ENCODE data around the gene KIAA0040.
"Not testable (repeated sequence)": the region's sequence is repeated elsewhere in the genome, so short reads cannot be mapped to it uniquely, and the experiment has no call there.

The KIAA0040 gene

DNA sequence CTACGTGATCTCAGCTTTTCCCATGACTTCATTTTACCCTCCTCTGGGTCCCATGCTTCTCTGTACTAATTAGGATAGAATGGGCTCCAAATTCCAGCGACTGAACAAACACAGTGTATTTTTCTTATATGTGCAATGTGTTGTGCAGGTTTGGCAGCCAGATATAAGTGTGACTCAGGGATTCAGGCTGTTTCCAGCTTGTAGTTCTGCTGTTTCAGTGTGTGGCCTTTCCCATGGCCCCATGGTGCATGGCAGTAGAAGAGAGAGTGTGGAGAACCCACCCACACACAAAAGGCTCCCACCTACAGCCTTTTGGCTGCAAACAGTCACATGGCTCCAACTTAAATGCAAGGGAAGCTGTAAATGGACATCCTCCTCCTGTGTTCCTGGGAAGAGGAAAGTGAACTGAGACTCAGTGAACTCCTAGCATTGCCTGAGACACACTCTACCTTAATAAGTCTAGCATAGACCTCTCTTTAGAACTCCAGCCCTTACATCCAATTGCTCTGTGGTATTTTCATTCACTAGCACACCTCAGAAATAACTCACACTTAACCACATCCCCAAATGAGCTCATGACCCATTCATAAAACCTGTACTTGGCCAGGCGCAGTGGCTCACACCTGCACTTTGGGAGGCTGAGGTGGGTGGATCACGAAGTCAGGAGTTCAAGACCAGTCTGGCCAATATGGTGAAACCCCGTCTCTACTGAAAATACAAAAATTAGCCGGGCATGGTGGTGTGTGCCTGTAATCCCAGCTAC lies 58.7 kb downstream of the KIAA0040 start:
- no peak for DNase-seq

DNA sequence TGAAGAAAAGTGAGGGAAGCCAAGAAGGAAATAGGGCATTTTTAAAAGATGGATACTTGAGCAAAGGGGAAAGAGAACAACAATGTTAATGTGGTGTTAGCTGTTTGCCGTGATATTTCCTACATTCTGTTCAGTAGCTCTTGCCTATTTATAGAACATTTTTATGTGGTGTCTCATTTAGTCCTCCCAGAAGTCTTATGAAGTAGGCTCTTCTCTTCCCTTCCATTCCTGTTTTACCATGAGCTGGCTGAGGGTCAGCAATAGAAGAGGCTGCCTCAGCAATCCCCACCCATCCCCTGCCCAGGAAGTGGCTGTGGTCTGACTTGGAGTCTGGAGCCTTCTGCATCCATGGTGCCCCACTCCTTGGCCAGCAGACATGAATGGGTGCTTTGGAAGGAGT lies 60.1 kb downstream of the KIAA0040 start:
- no peak for DNase-seq

DNA sequence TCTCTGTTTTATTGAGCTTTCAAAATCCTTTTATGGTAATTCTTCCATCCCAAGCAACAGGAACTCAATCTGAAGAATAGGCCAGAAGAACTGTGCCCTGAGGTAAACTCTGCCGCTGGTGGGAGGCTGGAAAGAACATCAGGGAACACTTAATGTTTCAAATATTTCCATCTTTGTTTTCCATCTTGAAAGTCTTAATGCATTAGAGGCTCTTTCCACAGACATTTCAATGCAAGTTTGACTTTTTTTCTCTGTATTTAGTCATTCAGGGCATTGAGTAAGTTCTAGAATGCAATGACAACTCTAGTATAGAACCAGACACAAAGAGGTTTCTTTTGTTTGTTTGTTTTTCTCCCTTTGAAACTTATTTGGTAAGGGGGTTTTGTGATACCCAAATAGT lies 61.5 kb downstream of the KIAA0040 start:
- no peak for DNase-seq

DNA sequence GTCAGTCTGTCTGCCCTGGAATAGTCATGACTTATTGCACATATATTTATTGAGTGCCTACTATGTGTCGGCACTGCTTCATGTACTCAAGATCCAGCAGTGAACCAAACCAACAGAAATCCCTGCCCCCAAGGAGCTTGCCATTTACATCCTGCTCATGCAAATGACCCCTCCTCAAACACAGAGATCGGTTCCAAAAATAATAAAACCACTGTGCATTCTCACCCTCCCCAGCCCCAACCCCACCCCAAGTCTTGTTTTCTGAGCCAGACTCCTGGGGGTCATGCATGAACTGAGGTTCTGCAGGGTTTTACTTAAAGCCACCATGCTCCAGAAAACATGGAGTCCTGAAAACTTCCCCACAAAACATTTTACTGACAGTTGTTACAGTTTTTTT lies 61.9 kb downstream of the KIAA0040 start:
- DNase-seq: no peak

DNA sequence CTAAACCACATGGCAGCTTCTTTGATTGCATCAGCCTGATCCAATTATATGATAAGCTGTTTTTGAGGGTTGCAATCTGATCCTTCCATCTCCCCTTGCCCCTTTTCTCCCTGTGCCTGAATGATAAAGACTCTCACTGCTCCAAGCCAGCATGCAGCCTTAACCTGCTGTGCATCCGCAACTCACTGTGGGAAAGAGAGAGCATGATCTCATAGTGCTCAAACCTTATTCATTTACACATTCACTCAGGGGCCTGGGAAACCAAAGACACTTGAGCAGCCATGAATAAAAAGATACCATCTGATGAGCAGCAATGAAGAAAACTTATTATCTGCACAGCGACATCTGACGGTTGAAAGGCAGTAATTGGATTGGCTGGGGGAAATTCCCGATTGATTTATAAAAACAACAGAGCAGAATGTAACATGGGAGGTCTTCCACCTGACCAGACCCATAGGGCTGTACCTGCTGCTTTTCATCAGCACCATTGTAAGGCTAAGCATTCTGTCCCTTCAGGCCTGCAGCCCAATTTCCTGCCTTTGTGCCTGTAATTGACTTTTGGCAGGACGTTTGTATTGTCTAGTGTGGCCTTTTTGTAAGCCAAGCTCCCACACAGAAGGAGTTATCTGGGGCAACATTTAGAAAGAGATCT lies 62.5 kb downstream of the KIAA0040 start:
- DNase-seq: no peak

DNA sequence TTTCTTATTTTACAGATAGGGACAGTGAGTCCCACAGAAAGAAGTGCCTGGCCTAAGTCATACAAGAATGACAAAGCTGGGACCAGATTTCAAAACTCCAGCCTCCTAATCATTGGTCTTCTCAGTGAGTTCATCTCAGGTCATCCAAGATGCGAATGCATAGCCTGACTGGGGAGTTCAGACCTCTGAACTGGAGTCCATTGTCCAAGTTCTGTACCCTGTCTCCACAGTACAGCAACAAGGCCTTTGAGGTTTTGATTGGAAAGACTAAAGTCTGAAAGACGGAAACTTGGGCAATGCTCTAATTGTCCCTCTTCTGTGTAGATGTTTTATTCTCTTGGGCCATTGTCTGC lies 63.0 kb downstream of the KIAA0040 start:
- DNase-seq: no peak

DNA sequence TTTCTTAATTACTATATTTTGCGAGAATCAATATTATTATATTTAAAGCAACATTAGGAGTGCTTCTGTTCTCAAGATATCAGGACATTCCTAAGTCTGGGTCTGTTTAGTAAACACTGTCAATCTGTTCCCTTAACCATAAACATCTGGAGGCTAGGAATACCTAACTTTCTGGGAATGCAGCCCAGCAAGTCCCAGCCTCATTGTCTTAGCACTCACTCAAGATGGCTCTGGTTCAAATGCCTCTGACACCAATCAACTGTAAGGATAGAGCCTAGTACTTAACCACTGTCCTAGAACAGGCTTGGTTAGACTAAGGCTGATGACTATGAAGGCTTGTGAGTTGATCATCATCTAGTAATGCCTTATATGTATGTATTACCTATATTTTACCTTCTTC lies 63.4 kb downstream of the KIAA0040 start:
- DNase-seq: no peak

DNA sequence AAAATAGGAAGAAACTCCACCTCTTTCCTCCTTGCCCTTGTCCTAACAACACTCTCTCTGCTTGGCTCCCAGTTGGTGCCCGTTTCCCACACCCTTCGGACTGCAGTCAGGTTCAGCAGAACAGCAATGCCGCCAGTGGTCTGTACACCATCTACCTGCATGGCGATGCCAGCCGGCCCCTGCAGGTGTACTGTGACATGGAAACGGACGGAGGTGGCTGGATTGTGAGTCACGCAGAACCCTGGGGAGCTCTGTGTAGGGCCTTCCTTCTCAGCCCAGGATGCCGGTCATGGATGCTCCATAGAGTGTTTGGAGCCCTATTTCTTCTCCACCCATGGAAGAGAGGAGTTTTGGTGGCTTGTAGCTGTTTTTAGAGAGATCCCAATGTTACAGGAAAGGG lies 64.1 kb downstream of the KIAA0040 start:
- DNase-seq: no peak

DNA sequence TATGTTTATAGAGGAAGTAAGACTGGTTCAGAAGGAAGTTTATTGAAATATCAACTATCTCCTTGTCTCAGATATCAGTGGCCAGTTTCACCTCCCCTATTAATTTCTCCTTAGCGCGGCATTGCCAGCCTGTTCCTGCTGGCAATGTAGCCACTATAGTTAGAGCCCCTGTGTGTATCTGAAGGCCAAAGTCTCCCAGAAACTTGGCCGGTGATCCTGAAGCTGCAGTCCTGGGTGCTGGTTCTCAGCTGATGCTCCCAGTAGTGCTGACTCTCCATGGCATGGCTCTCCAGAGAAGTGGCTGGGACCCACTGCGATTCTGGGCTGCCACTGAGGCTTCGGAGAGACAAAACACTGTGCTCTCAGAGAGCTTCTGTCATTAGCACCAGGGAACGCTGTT lies 65.0 kb downstream of the KIAA0040 start:
- no peak for DNase-seq

DNA sequence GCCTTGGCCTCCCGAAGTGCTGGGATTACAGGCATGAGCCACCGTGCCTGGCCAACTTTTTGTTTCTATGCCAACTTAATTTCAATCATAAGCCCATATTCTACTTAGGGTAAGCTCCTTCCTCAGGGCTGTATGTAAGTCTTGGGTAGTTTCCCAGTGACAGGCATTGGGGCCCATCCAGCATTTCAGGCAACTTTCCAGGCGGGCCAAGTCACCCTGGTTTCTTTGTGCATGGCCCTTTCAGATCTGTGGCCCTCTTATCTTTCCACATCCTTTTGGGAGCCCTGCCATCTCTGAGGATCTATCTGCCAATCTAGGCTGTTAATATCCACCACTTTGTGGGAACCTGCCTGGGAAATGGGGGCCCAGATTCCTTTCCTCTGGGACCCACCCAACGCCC lies 66.2 kb downstream of the KIAA0040 start:
- no peak for DNase-seq

DNA sequence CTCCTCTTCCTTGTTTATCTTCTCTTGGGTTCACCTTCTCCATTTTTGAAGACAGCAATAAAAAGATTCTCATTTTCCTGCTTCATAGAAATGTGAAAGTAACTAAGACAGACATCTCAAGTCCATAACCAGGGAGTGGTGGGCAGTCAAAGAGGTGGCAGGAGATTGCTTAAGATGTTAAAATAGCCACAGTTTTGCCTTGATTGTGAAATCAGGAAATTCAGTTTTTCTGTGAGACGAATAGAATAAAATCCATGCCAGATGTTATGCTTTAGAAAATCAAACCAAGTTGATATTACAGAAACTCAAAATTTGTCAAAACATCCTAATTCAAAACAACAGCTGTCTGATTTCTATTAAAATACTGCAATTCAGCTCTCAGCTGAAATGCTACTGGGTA lies 67.7 kb downstream of the KIAA0040 start:
- DNase-seq: no peak

DNA sequence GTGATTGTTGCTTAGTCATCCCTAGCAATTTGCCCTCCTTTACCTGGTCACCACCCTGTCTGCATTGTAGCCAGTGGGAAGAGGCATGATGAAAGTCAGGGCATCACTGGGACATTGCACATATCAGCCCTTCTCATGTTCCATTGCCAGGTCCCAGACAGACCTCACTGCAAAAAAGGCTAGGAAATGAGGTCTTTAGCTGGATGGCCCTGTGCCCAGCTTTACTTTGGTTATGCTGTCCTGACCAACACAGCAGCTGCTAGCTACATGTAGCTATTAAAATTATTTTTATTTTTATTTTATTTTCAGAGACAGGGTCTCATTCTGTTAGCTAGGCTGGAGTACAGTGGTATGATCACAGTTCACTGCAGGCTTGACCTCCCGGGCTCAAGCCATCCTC lies 72.1 kb downstream of the KIAA0040 start:
- DNase-seq: no peak

DNA sequence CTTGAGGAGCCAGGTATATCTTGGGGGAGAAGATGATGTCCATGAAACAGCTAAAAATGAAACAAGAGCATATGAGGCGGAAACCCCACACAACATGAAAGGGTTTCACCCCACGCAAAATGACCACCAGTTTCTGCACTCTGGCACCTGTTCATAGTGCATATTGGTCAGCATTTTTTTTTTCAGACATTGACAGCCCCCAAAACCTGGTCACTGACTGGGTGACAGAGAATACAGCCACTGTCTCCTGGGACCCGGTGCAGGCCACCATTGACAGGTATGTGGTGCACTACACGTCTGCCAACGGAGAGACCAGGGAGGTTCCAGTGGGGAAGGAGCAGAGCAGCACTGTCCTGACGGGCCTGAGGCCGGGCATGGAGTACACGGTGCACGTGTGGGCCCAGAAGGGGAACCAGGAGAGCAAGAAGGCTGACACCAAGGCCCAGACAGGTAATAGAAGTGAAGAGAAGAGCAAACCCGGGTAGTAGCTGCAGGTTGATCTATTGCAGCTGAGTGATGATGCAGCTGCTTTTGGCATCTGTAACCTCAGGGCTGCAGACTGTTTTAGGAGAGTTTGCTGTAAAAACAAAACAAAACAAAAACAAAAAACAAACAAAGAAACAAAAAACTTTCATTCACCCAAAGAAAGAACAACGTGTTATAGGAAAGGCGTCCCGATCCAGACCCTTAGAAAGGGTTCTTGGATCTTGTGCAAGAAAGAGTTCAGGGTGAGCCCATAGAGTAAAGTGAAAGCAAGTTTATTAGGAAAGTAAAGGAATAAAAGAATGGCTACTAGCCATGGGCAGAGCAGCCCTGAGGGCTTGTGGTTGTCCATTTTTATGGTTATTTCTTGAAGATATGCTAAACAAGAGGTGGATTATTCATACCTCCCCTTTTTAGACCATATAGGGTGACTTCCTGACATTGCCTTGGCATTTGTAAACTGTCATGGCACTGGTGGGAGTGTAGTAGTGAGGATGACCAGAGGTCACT lies 73.9 kb downstream of the KIAA0040 start:
- DNase-seq: no peak

DNA sequence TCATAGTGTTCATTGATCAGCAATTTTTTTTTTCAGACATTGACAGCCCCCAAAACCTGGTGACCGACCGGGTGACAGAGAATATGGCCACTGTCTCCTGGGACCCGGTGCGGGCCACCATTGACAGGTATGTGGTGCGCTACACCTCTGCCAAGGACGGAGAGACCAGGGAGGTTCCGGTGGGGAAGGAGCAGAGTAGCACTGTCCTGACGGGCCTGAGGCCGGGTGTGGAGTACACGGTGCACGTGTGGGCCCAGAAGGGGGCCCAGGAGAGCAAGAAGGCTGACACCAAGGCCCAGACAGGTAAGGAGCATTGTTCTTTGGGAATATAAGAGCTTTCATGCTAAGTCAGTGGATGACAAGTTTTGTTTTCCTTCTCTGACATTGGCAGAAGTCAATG lies 75.7 kb downstream of the KIAA0040 start:
- no peak for DNase-seq

DNA sequence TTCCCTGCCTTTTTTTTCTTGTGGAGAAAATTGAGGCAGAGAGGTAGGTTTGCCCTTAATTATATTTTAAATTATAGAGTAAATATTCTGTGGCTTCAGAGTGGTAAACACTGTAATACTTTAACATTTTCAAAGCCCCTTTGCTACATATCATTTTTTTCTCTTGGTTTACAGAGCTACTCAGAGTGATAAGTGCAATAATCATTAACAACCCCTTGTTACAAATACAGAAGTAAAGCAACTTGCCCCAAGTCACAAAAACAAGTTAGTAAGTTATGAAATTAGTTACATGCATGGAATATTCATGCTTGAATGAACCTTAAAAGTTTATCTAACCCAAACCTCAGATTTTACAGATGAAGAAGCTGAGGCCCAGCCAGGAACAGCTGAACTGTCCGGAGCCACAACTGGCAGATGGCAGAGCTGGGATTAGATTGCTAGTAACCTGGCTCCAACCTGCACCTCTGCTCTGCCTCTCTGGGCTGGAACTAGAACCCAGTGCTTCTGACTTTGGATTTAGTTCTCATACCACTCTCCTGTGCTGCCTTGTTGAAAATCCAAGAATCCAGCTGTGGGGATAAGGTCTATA lies 76.3 kb downstream of the KIAA0040 start:
- no peak for DNase-seq

DNA sequence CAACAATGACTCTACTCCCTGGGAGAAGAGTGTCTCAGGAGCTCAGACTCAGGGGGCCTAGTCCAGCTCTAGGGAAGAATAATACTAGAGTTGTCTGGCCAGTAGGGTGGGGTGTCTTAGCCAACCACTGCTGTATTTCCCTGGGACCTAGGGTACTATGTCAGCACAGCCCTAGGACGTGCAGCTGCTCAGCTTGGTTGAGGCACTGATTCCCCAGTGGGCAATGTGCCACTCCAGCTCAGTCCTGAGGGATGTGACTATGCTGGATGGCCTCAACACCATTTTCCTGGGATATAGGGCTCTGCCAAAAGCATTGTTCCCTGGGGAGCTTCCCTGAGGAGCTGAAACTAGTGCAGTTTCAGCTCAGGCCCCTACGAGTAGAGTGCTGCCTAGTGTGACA lies 77.6 kb downstream of the KIAA0040 start:
- DNase-seq: no peak

DNA sequence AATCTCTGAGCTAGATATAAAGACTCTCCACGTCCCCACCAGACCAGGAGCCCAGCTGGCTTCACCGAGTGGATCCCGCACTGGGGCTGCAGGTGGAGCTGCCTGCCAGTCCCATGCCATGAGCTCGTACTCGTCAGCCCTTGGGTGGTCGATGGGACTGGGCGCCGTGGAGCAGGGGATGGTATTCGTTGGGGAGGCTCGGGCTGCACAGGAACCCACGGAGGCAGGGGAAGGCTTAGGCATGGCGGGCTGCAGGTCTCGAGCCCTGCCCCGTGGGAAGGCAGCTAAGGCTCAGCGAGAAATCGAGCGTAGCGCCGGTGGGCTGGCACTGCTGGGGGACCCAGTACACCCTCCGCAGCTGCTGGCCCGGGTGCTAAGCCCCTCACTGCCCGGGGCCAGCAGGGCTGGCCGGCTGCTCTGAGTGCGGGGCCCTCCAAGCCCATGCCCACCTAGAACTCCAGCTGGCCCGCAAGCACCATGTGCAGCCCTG lies 84.2 kb downstream of the KIAA0040 start:
- not testable (repeated sequence) for DNase-seq
